ENCODE data around the gene COL20A1. TPM values are rescaled to one million over a fixed set of nuclear protein-coding genes. Genes with fewer than 3 reads are reported as not detected.

The COL20A1 gene
- total RNA-seq, 1 experiment from 2014 or later = not detected

GRCh38 chr20:63317601-63318291, 24.8 kb downstream of the COL20A1 start:
- ATAC-seq = no peak
- no peaks in the 10 kb centered on the region for H3K4me1 ChIP-seq (ENCODE audit: insufficient read depth, low read length)
- CTCF ChIA-PET = no interaction called here
- no TSS peak for BruUV-seq (replicated peaks)
- H3K36me3 ChIP-seq (ENCODE audit: low read depth, low read length) = no peaks in the 10 kb centered on the region
- DNase-seq = no peak
- no peak for TF ChIP-seq EZH2 (IDR thresholded peaks at IDR 0.05; ENCODE audit: low read length, unreplicated experiment)
- TF ChIP-seq CTCF (conservative IDR thresholded peaks at IDR 0.05; ENCODE audit: low read depth, low read length) = no peak
- no peak for TF ChIP-seq EZH2phosphoT487 (IDR thresholded peaks at IDR 0.05; ENCODE audit: borderline replicate concordance, low read length)
- H3K27ac ChIP-seq (ENCODE audit: low read length) = no peak overlapping the region
- no peaks in the 10 kb centered on the region for H3K79me2 ChIP-seq (ENCODE audit: low read length)
- H2AFZ ChIP-seq (ENCODE audit: low read length) = no peak overlapping the region
- no peaks in the 10 kb centered on the region for H3F3A ChIP-seq (ENCODE audit: low read length, unreplicated experiment)
- H3K9me3 ChIP-seq (ENCODE audit: low read length) = no peaks in the 10 kb centered on the region
- no peaks in the 10 kb centered on the region for H4K20me1 ChIP-seq (ENCODE audit: low read length)
- intact Hi-C loops (cut with micrococcal nuclease) = no loop called here
- POLR2A ChIA-PET (ENCODE audit: unreplicated experiment) = interaction anchor here (0.6 kb wide), 1 partner anchor 10 kb away, joined by 11 read pairs; no protein-coding TSS in a partner anchor
- no peak overlapping the region for H3K9ac ChIP-seq (ENCODE audit: low read length)
- H3K9me2 ChIP-seq (replicated peaks; ENCODE audit: low read length) = no peaks in the 10 kb centered on the region
- no peak overlapping the region for H3K4me3 ChIP-seq (ENCODE audit: low read length)
- H3K27me3 ChIP-seq (ENCODE audit: low read length) = no peaks in the 10 kb centered on the region
- no peak overlapping the region for H3K4me2 ChIP-seq (ENCODE audit: low read length)

GRCh38 chr20:63318391-63319163, 25.6 kb downstream of the COL20A1 start:
- Histone ChIP-seq H3K36me3 (ENCODE audit: low read depth, low read length) (no peaks in the 10 kb centered on the region), H2AFZ (ENCODE audit: low read length) (no peak overlapping the region), H3K4me2 (ENCODE audit: low read length) (no peak overlapping the region), H4K20me1 (ENCODE audit: low read length) (no peaks in the 10 kb centered on the region), H3K9me2 (replicated peaks; ENCODE audit: low read length) (no peaks in the 10 kb centered on the region), H3K4me3 (ENCODE audit: low read length) (no peak overlapping the region), H3K9me3 (ENCODE audit: low read length) (no peaks in the 10 kb centered on the region), H3K27me3 (ENCODE audit: low read length) (0 out of 2 replicates have a peak, but pooled peaks cover 7% of the 10 kb centered on the region), H3K27ac (ENCODE audit: low read length) (no peak overlapping the region), H3K4me1 (ENCODE audit: insufficient read depth, low read length) (no peaks in the 10 kb centered on the region), H3K9ac (ENCODE audit: low read length) (no peak overlapping the region), H3K79me2 (ENCODE audit: low read length) (no peaks in the 10 kb centered on the region), H3F3A (ENCODE audit: low read length, unreplicated experiment) (no peaks in the 10 kb centered on the region)
- POLR2A ChIA-PET (ENCODE audit: unreplicated experiment) = no interaction called here
- CTCF ChIA-PET = no interaction called here
- DNase-seq (no peak), ATAC-seq (no peak)
- intact Hi-C loops (cut with micrococcal nuclease) = no loop called here
- BruUV-seq (replicated peaks) = no TSS peak
- no peak for TF ChIP-seq CTCF (conservative IDR thresholded peaks at IDR 0.05; ENCODE audit: low read depth, low read length)
- TF ChIP-seq EZH2 (IDR thresholded peaks at IDR 0.05; ENCODE audit: low read length, unreplicated experiment) = no peak
- no peak for TF ChIP-seq EZH2phosphoT487 (IDR thresholded peaks at IDR 0.05; ENCODE audit: borderline replicate concordance, low read length)
